ENCODE measurements around the gene ARHGAP23.

GRCh38 chr17:38469875-38470274 is 41.6 kb downstream of the ARHGAP23 start:
- TF ChIP-seq CTCF (IDR thresholded peaks at IDR 0.05) (no peak), POLR2A (IDR thresholded peaks at IDR 0.05) (no peak)
